ENCODE measurements around the gene TESK2. TPM values are rescaled to one million over a fixed set of nuclear protein-coding genes. Genes with fewer than 3 reads are reported as not detected.
A peak's percentile ranks its signal among the peaks of the same experiment; 100 is the strongest.
"Not testable (repeated sequence)": the region's sequence is repeated elsewhere in the genome, so short reads cannot be mapped to it uniquely, and the experiment has no call there.

The TESK2 gene
- polyA plus RNA-seq, 1 of the 3 experiments (the other 2 are of a cell fraction) = 1.3 TPM

DNA sequence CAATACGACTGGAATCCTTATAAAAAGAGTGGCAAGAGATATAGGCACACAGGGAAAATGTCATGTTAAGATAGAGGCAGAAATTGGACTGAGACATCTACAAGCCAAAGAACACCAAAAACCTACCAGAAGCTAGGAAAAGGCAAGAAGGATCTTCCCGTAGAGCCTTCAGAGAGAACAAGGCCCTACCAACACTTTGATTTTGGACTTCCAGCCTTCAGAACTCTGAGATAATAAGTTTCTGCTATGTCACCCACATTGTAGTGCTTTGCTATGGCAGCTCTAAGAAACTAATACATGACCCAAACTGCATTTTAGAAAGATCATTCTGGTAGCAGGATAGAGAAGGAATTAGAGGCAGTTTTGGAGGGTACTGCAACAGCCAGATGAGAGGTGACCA lies 126.7 kb downstream of the TESK2 start:
- H3K4me1 ChIP-seq (ENCODE audit: control insufficient read depth in 1 of 2, insufficient read depth in 2 of 2, low read depth in 1 of 2, low read length in 1 of 2) = no peaks in the 10 kb centered on the region
- no peak overlapping the region for H3K4me3 ChIP-seq (ENCODE audit: low read depth in 2 of 2, low read length in 1 of 2)
- POLR2A ChIA-PET = no interaction called here
- no peak overlapping the region for H3K9ac ChIP-seq
- TF ChIP-seq GATA2 (CRISPR knock-in tag; IDR thresholded peaks at IDR 0.05) = no peak
- 77% methylated on average over 2 of the region's 2 CpGs for WGBS (ENCODE audit: low lambda C conversion rate)
- no peaks in the 10 kb centered on the region for H3K27me3 ChIP-seq (ENCODE audit: insufficient read depth)
- H3K9me3 ChIP-seq = no peaks in the 10 kb centered on the region
- no peak for DNase-seq
- H3K27ac ChIP-seq (ENCODE audit: low read depth in 2 of 2, low read length in 1 of 2) = no peak overlapping the region
- no peaks in the 10 kb centered on the region for H3K36me3 ChIP-seq (replicated peaks in 1 of 2; ENCODE audit: control insufficient read depth in 1 of 2, insufficient read depth in 2 of 2, low read length in 1 of 2)
- no peaks in the 10 kb centered on the region for H4K20me1 ChIP-seq (ENCODE audit: insufficient read depth)
- no peaks in the 10 kb centered on the region for H3F3A ChIP-seq (replicated peaks; ENCODE audit: insufficient read depth)
- H3K79me2 ChIP-seq (ENCODE audit: insufficient read depth) = no peaks in the 10 kb centered on the region
- H2AFZ ChIP-seq (ENCODE audit: low read depth) = no peak overlapping the region
- CTCF ChIA-PET = interaction anchor here (1.0 to 9.2 kb wide), 2 partner anchors 129 to 148 kb away, joined by 5 to 158 read pairs; partner anchors contain the start of gene TESK2
- H3K9me2 ChIP-seq = no peaks in the 10 kb centered on the region
- H3K4me2 ChIP-seq = no peak overlapping the region

DNA sequence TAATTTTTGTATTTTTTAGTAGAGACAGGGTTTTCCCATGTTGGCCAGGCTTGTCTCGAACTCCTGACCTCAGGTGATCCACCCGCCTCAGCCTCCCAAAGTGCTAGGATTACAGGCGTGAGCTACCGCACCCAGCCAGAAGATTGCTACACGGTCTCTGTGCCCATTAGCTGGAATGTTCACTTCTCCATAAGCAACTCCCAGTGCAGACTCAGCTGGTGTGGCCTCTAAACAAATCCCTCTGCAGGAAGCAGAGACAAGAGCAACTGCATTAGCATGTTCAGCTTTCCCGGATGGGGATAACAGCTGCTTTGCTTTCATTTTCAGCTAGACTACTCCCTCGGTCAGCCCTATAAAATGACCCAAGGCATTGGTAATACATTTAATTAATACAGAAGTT lies 130.0 kb downstream of the TESK2 start:
- CTCF ChIA-PET = interaction anchor here (0.6 to 9.2 kb wide), 5 partner anchors 10 to 205 kb away, joined by 3 to 158 read pairs (median 15); partner anchors contain the start of gene TESK2
- H3K27ac ChIP-seq (ENCODE audit: low read depth in 2 of 2, low read length in 1 of 2); H3K9me3 ChIP-seq; H3K4me1 ChIP-seq (ENCODE audit: control insufficient read depth in 1 of 2, insufficient read depth in 2 of 2, low read depth in 1 of 2, low read length in 1 of 2); POLR2A ChIA-PET; H3K4me3 ChIP-seq (ENCODE audit: low read depth in 2 of 2, low read length in 1 of 2); H3K4me2 ChIP-seq; H2AFZ ChIP-seq (ENCODE audit: low read depth); H3K36me3 ChIP-seq (replicated peaks in 1 of 2; ENCODE audit: control insufficient read depth in 1 of 2, insufficient read depth in 2 of 2, low read length in 1 of 2); H3K9me2 ChIP-seq; H4K20me1 ChIP-seq (ENCODE audit: insufficient read depth); H3K27me3 ChIP-seq (ENCODE audit: insufficient read depth); H3K9ac ChIP-seq; DNase-seq; H3K79me2 ChIP-seq (ENCODE audit: insufficient read depth); H3F3A ChIP-seq (replicated peaks; ENCODE audit: insufficient read depth): not testable (repeated sequence)
- 87% methylated on average over 7 of the region's 7 CpGs for WGBS (ENCODE audit: low lambda C conversion rate)

DNA sequence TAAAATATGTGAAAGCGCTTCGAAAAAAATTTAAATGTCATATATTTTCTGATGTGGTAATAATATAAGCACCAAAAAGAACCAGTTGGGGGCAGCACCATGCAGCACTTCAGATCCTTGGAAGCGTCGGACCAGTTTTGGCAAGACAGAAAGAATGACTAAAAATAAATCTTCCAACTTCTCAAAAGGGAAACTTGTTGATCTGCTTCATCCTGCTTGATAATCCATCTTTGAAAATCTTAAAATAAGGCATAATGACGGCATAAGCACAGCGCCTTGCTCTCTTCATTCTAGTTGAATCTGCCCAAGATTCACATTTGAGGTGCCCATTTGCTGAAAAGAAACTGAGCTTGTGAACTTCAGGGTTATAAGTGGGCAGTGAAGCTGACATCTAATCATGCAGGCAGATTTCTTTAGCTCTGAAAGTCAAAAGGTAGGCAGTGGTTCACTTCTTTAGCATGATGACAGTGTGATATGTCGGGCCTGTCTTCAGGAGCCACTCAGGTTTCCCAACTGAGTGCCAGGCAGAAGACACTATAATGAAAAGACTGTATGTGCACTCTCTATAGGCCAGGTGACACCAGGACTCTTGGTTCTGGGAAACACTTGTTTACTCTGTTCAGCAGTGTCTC lies 131.0 kb downstream of the TESK2 start:
- H3K79me2 ChIP-seq (ENCODE audit: insufficient read depth) = no peaks in the 10 kb centered on the region
- peak; percentile 37 for DNase-seq
- H4K20me1 ChIP-seq (ENCODE audit: insufficient read depth) = no peaks in the 10 kb centered on the region
- 0 out of 4 replicates have a peak, but pooled peaks cover 0 to 5% of the 10 kb centered on the region in 2 experiments for H3K4me1 ChIP-seq (ENCODE audit: control insufficient read depth in 1 of 2, insufficient read depth in 2 of 2, low read depth in 1 of 2, low read length in 1 of 2)
- no peak overlapping the region for H3K9ac ChIP-seq
- H3K4me2 ChIP-seq = no peak overlapping the region
- 0 out of 2 replicates have a peak overlapping the region, but pooled peaks have one; percentile 48 for H2AFZ ChIP-seq (ENCODE audit: low read depth)
- peaks cover 9% of the 10 kb centered on the region for H3F3A ChIP-seq (replicated peaks; ENCODE audit: insufficient read depth)
- POLR2A ChIA-PET = no interaction called here
- CTCF ChIA-PET = interaction anchor here (0.6 to 9.2 kb wide), 26 partner anchors 9 to 347 kb away, joined by 3 to 158 read pairs (median 5); partner anchors contain the start of genes MUTYH, TESK2 and TOE1
- H3K4me3 ChIP-seq (ENCODE audit: low read depth in 2 of 2, low read length in 1 of 2) = no peak overlapping the region; a peak in 1 of 4 replicates
- H3K27ac ChIP-seq (ENCODE audit: low read depth in 2 of 2, low read length in 1 of 2) = no peak overlapping the region
- TF ChIP-seq SMC3 (IDR thresholded peaks at IDR 0.05; ENCODE audit: low read depth, low read length) (peak; percentile 69), NRF1 (IDR thresholded peaks at IDR 0.05; ENCODE audit: low read depth, low read length) (no peak), ELF1 (IDR thresholded peaks at IDR 0.05) (no peak), GABPA (IDR thresholded peaks at IDR 0.05; ENCODE audit: low read depth) (no peak), RAD21 (IDR thresholded peaks at IDR 0.05; ENCODE audit: low read length) (peak; percentile 88)
- TF ChIP-seq, protein P1, sequence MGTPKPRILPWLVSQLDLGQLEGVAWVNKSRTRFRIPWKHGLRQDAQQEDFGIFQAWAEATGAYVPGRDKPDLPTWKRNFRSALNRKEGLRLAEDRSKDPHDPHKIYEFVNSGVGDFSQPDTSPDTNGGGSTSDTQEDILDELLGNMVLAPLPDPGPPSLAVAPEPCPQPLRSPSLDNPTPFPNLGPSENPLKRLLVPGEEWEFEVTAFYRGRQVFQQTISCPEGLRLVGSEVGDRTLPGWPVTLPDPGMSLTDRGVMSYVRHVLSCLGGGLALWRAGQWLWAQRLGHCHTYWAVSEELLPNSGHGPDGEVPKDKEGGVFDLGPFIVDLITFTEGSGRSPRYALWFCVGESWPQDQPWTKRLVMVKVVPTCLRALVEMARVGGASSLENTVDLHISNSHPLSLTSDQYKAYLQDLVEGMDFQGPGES (IDR thresholded peaks at IDR 0.05; ENCODE audit: low read depth, low read length) = no peak
- TF ChIP-seq, protein P2, sequence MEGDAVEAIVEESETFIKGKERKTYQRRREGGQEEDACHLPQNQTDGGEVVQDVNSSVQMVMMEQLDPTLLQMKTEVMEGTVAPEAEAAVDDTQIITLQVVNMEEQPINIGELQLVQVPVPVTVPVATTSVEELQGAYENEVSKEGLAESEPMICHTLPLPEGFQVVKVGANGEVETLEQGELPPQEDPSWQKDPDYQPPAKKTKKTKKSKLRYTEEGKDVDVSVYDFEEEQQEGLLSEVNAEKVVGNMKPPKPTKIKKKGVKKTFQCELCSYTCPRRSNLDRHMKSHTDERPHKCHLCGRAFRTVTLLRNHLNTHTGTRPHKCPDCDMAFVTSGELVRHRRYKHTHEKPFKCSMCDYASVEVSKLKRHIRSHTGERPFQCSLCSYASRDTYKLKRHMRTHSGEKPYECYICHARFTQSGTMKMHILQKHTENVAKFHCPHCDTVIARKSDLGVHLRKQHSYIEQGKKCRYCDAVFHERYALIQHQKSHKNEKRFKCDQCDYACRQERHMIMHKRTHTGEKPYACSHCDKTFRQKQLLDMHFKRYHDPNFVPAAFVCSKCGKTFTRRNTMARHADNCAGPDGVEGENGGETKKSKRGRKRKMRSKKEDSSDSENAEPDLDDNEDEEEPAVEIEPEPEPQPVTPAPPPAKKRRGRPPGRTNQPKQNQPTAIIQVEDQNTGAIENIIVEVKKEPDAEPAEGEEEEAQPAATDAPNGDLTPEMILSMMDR (IDR thresholded peaks at IDR 0.05) = peak; percentile 83
- H3K9me2 ChIP-seq = no peaks in the 10 kb centered on the region
- no peaks in the 10 kb centered on the region for H3K36me3 ChIP-seq (replicated peaks in 1 of 2; ENCODE audit: control insufficient read depth in 1 of 2, insufficient read depth in 2 of 2, low read length in 1 of 2)
- 37% methylated on average over 6 of the region's 7 CpGs for WGBS (ENCODE audit: low lambda C conversion rate)
- H3K9me3 ChIP-seq = no peaks in the 10 kb centered on the region
- no peaks in the 10 kb centered on the region for H3K27me3 ChIP-seq (ENCODE audit: insufficient read depth)
